ENCODE data around the gene TP73.

The TP73 gene

GRCh38 chr1:3773572-3774275, 121.4 kb downstream of the TP73 start:
- no peak for ATAC-seq
- TF ChIP-seq, protein P1, sequence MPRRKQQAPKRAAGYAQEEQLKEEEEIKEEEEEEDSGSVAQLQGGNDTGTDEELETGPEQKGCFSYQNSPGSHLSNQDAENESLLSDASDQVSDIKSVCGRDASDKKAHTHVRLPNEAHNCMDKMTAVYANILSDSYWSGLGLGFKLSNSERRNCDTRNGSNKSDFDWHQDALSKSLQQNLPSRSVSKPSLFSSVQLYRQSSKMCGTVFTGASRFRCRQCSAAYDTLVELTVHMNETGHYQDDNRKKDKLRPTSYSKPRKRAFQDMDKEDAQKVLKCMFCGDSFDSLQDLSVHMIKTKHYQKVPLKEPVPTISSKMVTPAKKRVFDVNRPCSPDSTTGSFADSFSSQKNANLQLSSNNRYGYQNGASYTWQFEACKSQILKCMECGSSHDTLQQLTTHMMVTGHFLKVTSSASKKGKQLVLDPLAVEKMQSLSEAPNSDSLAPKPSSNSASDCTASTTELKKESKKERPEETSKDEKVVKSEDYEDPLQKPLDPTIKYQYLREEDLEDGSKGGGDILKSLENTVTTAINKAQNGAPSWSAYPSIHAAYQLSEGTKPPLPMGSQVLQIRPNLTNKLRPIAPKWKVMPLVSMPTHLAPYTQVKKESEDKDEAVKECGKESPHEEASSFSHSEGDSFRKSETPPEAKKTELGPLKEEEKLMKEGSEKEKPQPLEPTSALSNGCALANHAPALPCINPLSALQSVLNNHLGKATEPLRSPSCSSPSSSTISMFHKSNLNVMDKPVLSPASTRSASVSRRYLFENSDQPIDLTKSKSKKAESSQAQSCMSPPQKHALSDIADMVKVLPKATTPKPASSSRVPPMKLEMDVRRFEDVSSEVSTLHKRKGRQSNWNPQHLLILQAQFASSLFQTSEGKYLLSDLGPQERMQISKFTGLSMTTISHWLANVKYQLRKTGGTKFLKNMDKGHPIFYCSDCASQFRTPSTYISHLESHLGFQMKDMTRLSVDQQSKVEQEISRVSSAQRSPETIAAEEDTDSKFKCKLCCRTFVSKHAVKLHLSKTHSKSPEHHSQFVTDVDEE (CRISPR knock-in tag; IDR thresholded peaks at IDR 0.05): no peak
- TF ChIP-seq ARNTL (CRISPR knock-in tag; IDR thresholded peaks at IDR 0.05; ENCODE audit: borderline replicate concordance, low read depth) (no peak), TOX (CRISPR knock-in tag; IDR thresholded peaks at IDR 0.05; ENCODE audit: borderline replicate concordance) (no peak), BACH2 (CRISPR knock-in tag; IDR thresholded peaks at IDR 0.05; ENCODE audit: borderline replicate concordance) (no peak)

DNA sequence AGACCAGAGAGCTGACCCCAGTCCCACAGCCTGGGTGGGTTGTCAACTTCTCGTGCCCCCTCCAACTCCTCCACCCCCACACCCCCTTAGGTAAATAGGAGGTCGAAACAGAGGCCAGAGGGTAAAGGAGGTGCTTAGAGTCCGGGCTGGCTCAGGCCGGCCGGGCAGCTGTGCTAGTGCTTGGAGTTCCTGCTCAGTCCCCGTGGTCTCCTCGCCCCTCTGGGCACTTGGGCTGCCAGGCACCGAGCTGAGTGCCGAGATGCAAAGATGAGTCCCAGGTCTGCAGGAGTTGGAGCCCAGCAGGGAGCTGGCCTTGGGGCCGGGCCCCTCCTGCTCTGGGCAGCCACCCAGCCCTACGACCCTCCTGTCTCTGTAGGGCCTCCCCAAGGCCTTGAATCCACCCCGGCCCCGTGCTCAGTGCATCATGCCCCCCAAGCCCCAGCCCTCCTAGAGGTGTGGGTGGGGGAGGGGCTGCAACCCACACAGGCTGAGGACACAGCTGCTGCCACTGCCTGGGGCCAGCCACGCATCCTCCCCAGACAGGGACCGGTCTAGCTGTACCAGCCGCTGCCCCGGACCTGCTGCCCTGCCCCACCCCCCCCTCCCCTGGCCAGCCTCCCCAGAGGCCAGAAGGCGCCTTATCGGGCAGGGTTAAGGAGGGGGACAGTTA, 122.1 kb downstream of the TP73 start:
- no peak for TF ChIP-seq PPARA (CRISPR knock-in tag; IDR thresholded peaks at IDR 0.05; ENCODE audit: borderline replicate concordance)
- TF ChIP-seq ESRRG (CRISPR knock-in tag; IDR thresholded peaks at IDR 0.05): no peak
- no peak for TF ChIP-seq ZFP30 (CRISPR knock-in tag; IDR thresholded peaks at IDR 0.05)
- no peak for TF ChIP-seq ARNTL (CRISPR knock-in tag; IDR thresholded peaks at IDR 0.05; ENCODE audit: borderline replicate concordance, low read depth)
- no peak for TF ChIP-seq SNAI2 (CRISPR knock-in tag; IDR thresholded peaks at IDR 0.05)
- TF ChIP-seq ZC3H10 (CRISPR knock-in tag; IDR thresholded peaks at IDR 0.05): no peak
- TF ChIP-seq ZFP3 (CRISPR knock-in tag; IDR thresholded peaks at IDR 0.05): no peak
- TF ChIP-seq, protein P2, sequence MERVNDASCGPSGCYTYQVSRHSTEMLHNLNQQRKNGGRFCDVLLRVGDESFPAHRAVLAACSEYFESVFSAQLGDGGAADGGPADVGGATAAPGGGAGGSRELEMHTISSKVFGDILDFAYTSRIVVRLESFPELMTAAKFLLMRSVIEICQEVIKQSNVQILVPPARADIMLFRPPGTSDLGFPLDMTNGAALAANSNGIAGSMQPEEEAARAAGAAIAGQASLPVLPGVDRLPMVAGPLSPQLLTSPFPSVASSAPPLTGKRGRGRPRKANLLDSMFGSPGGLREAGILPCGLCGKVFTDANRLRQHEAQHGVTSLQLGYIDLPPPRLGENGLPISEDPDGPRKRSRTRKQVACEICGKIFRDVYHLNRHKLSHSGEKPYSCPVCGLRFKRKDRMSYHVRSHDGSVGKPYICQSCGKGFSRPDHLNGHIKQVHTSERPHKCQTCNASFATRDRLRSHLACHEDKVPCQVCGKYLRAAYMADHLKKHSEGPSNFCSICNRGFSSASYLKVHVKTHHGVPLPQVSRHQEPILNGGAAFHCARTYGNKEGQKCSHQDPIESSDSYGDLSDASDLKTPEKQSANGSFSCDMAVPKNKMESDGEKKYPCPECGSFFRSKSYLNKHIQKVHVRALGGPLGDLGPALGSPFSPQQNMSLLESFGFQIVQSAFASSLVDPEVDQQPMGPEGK (CRISPR knock-in tag; IDR thresholded peaks at IDR 0.05; ENCODE audit: borderline replicate concordance): no peak
- TF ChIP-seq TCF4 (CRISPR knock-in tag; IDR thresholded peaks at IDR 0.05; ENCODE audit: borderline replicate concordance): no peak
- TF ChIP-seq GLIS3 (CRISPR knock-in tag; IDR thresholded peaks at IDR 0.05): no peak
- TF ChIP-seq, protein P1 (CRISPR knock-in tag; IDR thresholded peaks at IDR 0.05): no peak
- TF ChIP-seq OSR1 (CRISPR knock-in tag; IDR thresholded peaks at IDR 0.05): no peak
- no peak for TF ChIP-seq ISL1 (CRISPR knock-in tag; IDR thresholded peaks at IDR 0.05)
- TF ChIP-seq BACH2 (CRISPR knock-in tag; IDR thresholded peaks at IDR 0.05; ENCODE audit: borderline replicate concordance): no peak
- no peak for ATAC-seq

- peak; percentile 1; the same call in 2 of the 3 replicates for ATAC-seq
- TF ChIP-seq, protein P1 (CRISPR knock-in tag; IDR thresholded peaks at IDR 0.05): no peak
- TF ChIP-seq ZNF70 (CRISPR knock-in tag; IDR thresholded peaks at IDR 0.05) (no peak), CREB5 (CRISPR knock-in tag; IDR thresholded peaks at IDR 0.05; ENCODE audit: low read depth) (no peak), ZC3H10 (CRISPR knock-in tag; IDR thresholded peaks at IDR 0.05) (no peak), CSRNP3 (CRISPR knock-in tag; IDR thresholded peaks at IDR 0.05) (no peak), ZNF565 (CRISPR knock-in tag; conservative IDR thresholded peaks at IDR 0.05; ENCODE audit: low read depth) (no peak)
Observed at GRCh38 chr1:3774946-3775489, 122.7 kb downstream of the TP73 start.

Measured in SK-N-SH treated with all-trans-retinoic acid at 6 μM for 48 hours (cell line).